GDM1 (cell line): ENCODE results near the gene BRD9.
"Not testable (repeated sequence)": the region's sequence is repeated elsewhere in the genome, so short reads cannot be mapped to it uniquely, and the experiment has no call there.

Experiments used
- DNase-seq: peaks from one replicate; lab custom pipeline; 2025; lab: John Stamatoyannopoulos, UW

The BRD9 gene

GRCh38 chr5:922436-923280 is 30.1 kb upstream of the BRD9 start:
- no peak for DNase-seq

GRCh38 chr5:921456-922435 is 29.1 kb upstream of the BRD9 start:
- no peak for DNase-seq

GRCh38 chr5:920321-920720 is 27.7 kb upstream of the BRD9 start:
- no peak for DNase-seq

GRCh38 chr5:919356-920000 is 26.9 kb upstream of the BRD9 start:
- DNase-seq, result no peak

- DNase-seq, result not testable (repeated sequence)
Measured at GRCh38 chr5:918717-919116, 26.1 kb upstream of the BRD9 start.

- no peak for DNase-seq
Measured at GRCh38 chr5:916441-917293, 24.1 kb upstream of the BRD9 start.

GRCh38 chr5:915946-916345 is 23.3 kb upstream of the BRD9 start:
- no peak for DNase-seq

GRCh38 chr5:915346-915745 is 22.7 kb upstream of the BRD9 start:
- not testable (repeated sequence) for DNase-seq

GRCh38 chr5:914612-915011 is 22.0 kb upstream of the BRD9 start:
- DNase-seq, result no peak

- DNase-seq, result no peak
Measured at GRCh38 chr5:914174-914573, 21.6 kb upstream of the BRD9 start.

- no peak for DNase-seq
Measured at GRCh38 chr5:912280-913091, 19.9 kb upstream of the BRD9 start.

- no peak for DNase-seq
Measured at GRCh38 chr5:911601-912000, 19.0 kb upstream of the BRD9 start.

GRCh38 chr5:910769-911160 is 18.2 kb upstream of the BRD9 start:
- DNase-seq, result no peak

- DNase-seq, result no peak
Measured at GRCh38 chr5:909994-910768, 17.6 kb upstream of the BRD9 start.

GRCh38 chr5:909086-909485 is 16.5 kb upstream of the BRD9 start:
- no peak for DNase-seq

GRCh38 chr5:908172-908571 is 15.6 kb upstream of the BRD9 start:
- DNase-seq, result no peak

- DNase-seq, result no peak
Measured at GRCh38 chr5:907366-907910, 14.8 kb upstream of the BRD9 start.

- no peak for DNase-seq
Measured at GRCh38 chr5:905139-905642, 12.6 kb upstream of the BRD9 start.

GRCh38 chr5:903756-904096 is 11.1 kb upstream of the BRD9 start:
- DNase-seq, result no peak
